ENCODE data around the gene GALNT13. TPM values are rescaled to one million over a fixed set of nuclear protein-coding genes. Genes with fewer than 3 reads are reported as not detected.

GALNT13 gene
- total and polyA plus RNA-seq, 3 experiments from 2014 or later, result not detected

- H3K9me3 Mint-ChIP-seq, result peaks cover 0 to 16% (median 6%) of the 10 kb centered on the region in 5 donors
- no peaks in the 10 kb centered on the region for H3K9me3 ChIP-seq (ENCODE audit: low read length)
- H3K36me3 Mint-ChIP-seq, result no peaks in the 10 kb centered on the region
- H3K27ac Mint-ChIP-seq, result no peak overlapping the region
- no peaks in the 10 kb centered on the region for H3K4me1 Mint-ChIP-seq
- no peak overlapping the region for H3K4me3 Mint-ChIP-seq
- no peaks in the 10 kb centered on the region for H3K36me3 ChIP-seq (ENCODE audit: insufficient read depth, low read length)
- ChIA-PET POLR2A (no interaction called here), CTCF (no interaction called here)
- no peaks in the 10 kb centered on the region for H3K27me3 ChIP-seq (ENCODE audit: insufficient read depth, low read length, poor library complexity, severe bottlenecking)
- no peak overlapping the region for H3K4me3 ChIP-seq (ENCODE audit: low read length)
- no peak for DNase-seq
- no peaks in the 10 kb centered on the region for H3K4me1 ChIP-seq (ENCODE audit: insufficient read depth, low read length)
- H3K27me3 Mint-ChIP-seq, result no peaks in the 10 kb centered on the region
- H3K27ac ChIP-seq (ENCODE audit: low read depth, low read length), result no peak overlapping the region
Measured at GRCh38 chr2:154223726-154224125, 352.0 kb downstream of the GALNT13 start.

- DNase-seq, result no peak
- Mint-ChIP-seq H3K27ac (no peak overlapping the region), H3K4me1 (no peaks in the 10 kb centered on the region), H3K9me3 (peaks cover 0 to 24% (median 8%) of the 10 kb centered on the region in 5 donors), H3K27me3 (no peaks in the 10 kb centered on the region), H3K36me3 (no peaks in the 10 kb centered on the region), H3K4me3 (no peak overlapping the region)
- no peaks in the 10 kb centered on the region for H3K27me3 ChIP-seq (ENCODE audit: insufficient read depth, low read length, poor library complexity, severe bottlenecking)
- H3K36me3 ChIP-seq (ENCODE audit: insufficient read depth, low read length), result no peaks in the 10 kb centered on the region
- H3K27ac ChIP-seq (ENCODE audit: low read depth, low read length), result no peak overlapping the region
- ChIA-PET POLR2A (no interaction called here), CTCF (no interaction called here)
- H3K4me1 ChIP-seq (ENCODE audit: insufficient read depth, low read length), result no peaks in the 10 kb centered on the region
- H3K9me3 ChIP-seq (ENCODE audit: low read length), result no peaks in the 10 kb centered on the region
- no peak overlapping the region for H3K4me3 ChIP-seq (ENCODE audit: low read length)
Measured at GRCh38 chr2:154226931-154227330, 355.2 kb downstream of the GALNT13 start.

DNA sequence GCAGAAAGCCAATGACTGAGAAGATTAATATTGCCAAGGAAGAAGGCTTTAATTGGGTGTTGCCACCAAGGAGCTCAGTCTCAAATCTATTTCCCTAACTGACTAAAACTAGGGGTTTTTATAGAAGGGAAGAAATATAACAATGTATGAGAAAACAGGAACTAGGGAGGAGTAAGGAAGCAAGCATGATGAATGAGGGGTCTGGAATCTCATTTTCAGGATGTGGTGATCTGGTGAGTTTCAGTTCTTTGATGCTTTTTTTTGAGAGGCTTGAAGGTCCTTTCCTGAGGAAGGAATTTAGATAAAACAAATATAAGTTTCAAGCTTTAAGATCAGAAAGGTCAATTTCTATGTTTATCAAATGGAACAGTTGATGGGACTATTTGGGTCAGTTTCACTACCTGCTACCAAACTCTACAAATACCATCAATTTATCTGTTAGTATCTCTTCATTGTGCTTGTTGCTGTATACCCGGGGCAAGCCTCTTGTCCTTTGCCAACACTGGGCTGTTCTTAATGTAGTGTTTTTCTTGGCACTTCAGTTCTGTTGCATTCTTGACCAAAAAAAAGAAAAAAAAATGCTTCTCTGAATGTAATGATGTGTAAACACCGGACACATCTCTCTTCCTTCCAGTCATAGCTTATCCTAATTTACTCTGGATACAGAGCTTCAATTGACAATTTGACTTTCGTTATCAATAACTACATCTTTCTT, 357.0 kb downstream of the GALNT13 start:
- DNase-seq, result no peak
- no peaks in the 10 kb centered on the region for H3K36me3 Mint-ChIP-seq
- Histone ChIP-seq H3K4me1 (ENCODE audit: insufficient read depth, low read length) (no peaks in the 10 kb centered on the region), H3K4me3 (ENCODE audit: low read length) (no peak overlapping the region), H3K36me3 (ENCODE audit: insufficient read depth, low read length) (no peaks in the 10 kb centered on the region), H3K27me3 (ENCODE audit: insufficient read depth, low read length, poor library complexity, severe bottlenecking) (no peaks in the 10 kb centered on the region), H3K9me3 (ENCODE audit: low read length) (no peaks in the 10 kb centered on the region), H3K27ac (ENCODE audit: low read depth, low read length) (no peak overlapping the region)
- H3K4me1 Mint-ChIP-seq, result no peaks in the 10 kb centered on the region
- H3K27ac Mint-ChIP-seq, result no peak overlapping the region
- peaks cover 1 to 31% (median 11%) of the 10 kb centered on the region in 5 donors for H3K9me3 Mint-ChIP-seq
- CTCF ChIA-PET, result no interaction called here
- POLR2A ChIA-PET, result no interaction called here
- H3K27me3 Mint-ChIP-seq, result no peaks in the 10 kb centered on the region
- no peak overlapping the region for H3K4me3 Mint-ChIP-seq

DNA sequence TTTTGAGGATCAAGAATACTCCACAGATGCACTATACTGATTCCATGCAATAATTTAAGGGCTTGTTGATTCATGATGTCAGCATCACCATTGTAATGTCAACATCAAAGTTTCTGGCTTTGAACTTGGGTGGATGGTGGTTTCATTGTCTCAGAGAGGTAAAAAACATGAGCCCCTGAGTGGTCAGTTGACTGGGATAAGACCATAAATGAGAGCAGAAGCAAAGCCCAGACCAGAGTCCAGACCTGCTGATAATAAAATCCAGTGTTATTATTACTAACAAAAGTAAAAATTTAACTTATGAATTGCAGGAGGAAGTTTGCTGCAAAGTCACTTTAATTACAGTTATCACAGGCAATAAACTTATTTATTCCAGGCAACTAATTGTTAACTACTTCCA, 358.2 kb downstream of the GALNT13 start:
- ChIA-PET CTCF (no interaction called here), POLR2A (no interaction called here)
- H3K9me3 ChIP-seq (ENCODE audit: low read length), result no peaks in the 10 kb centered on the region
- no peaks in the 10 kb centered on the region for H3K36me3 Mint-ChIP-seq
- no peak overlapping the region for H3K27ac Mint-ChIP-seq
- no peaks in the 10 kb centered on the region for H3K36me3 ChIP-seq (ENCODE audit: insufficient read depth, low read length)
- no peaks in the 10 kb centered on the region for H3K4me1 ChIP-seq (ENCODE audit: insufficient read depth, low read length)
- no peaks in the 10 kb centered on the region for H3K27me3 ChIP-seq (ENCODE audit: insufficient read depth, low read length, poor library complexity, severe bottlenecking)
- peaks cover 1 to 31% (median 11%) of the 10 kb centered on the region in 5 donors for H3K9me3 Mint-ChIP-seq
- H3K4me3 ChIP-seq (ENCODE audit: low read length), result no peak overlapping the region
- H3K4me3 Mint-ChIP-seq, result no peak overlapping the region
- no peaks in the 10 kb centered on the region for H3K4me1 Mint-ChIP-seq
- DNase-seq, result no peak
- no peaks in the 10 kb centered on the region for H3K27me3 Mint-ChIP-seq
- no peak overlapping the region for H3K27ac ChIP-seq (ENCODE audit: low read depth, low read length)

- POLR2A ChIA-PET, result no interaction called here
- DNase-seq, result no peak
- no peak overlapping the region for H3K4me3 ChIP-seq (ENCODE audit: low read length)
- H3K4me3 Mint-ChIP-seq, result no peak overlapping the region
- H3K9me3 ChIP-seq (ENCODE audit: low read length), result no peaks in the 10 kb centered on the region
- H3K27me3 Mint-ChIP-seq, result no peaks in the 10 kb centered on the region
- no peaks in the 10 kb centered on the region for H3K27me3 ChIP-seq (ENCODE audit: insufficient read depth, low read length, poor library complexity, severe bottlenecking)
- H3K27ac ChIP-seq (ENCODE audit: low read depth, low read length), result no peak overlapping the region
- no peaks in the 10 kb centered on the region for H3K4me1 Mint-ChIP-seq
- H3K9me3 Mint-ChIP-seq, result peaks cover 0 to 34% (median 10%) of the 10 kb centered on the region in 5 donors
- CTCF ChIA-PET, result no interaction called here
- H3K4me1 ChIP-seq (ENCODE audit: insufficient read depth, low read length), result no peaks in the 10 kb centered on the region
- no peaks in the 10 kb centered on the region for H3K36me3 ChIP-seq (ENCODE audit: insufficient read depth, low read length)
- H3K36me3 Mint-ChIP-seq, result no peaks in the 10 kb centered on the region
- H3K27ac Mint-ChIP-seq, result no peak overlapping the region
Measured at GRCh38 chr2:154231021-154231420, 359.3 kb downstream of the GALNT13 start.

DNA sequence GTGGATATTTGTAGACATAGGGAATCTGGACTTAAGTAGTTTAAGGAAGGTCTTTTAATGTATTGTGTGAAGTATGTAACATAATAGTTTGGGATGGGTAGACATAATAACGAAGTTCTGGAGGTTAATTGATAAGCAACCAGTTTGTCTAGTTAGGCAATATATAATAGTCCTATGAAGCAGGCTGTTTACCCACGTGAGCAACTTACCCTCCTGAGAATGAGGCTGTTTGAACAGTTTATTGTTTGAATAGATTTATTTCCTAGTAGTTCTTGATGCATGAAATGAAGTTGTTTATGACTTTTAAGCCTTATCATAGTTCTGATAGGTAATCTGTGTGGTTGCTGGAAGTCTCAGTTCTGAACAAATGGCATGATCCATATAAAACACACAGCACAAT, 361.5 kb downstream of the GALNT13 start:
- no peaks in the 10 kb centered on the region for H3K27me3 Mint-ChIP-seq
- H3K4me1 ChIP-seq (ENCODE audit: insufficient read depth, low read length), result no peaks in the 10 kb centered on the region
- H3K4me3 ChIP-seq (ENCODE audit: low read length), result no peak overlapping the region
- H3K9me3 ChIP-seq (ENCODE audit: low read length), result no peaks in the 10 kb centered on the region
- H3K36me3 ChIP-seq (ENCODE audit: insufficient read depth, low read length), result no peaks in the 10 kb centered on the region
- H3K27me3 ChIP-seq (ENCODE audit: insufficient read depth, low read length, poor library complexity, severe bottlenecking), result no peaks in the 10 kb centered on the region
- no peaks in the 10 kb centered on the region for H3K36me3 Mint-ChIP-seq
- no peaks in the 10 kb centered on the region for H3K4me1 Mint-ChIP-seq
- peaks cover 0 to 42% (median 7%) of the 10 kb centered on the region in 5 donors for H3K9me3 Mint-ChIP-seq
- POLR2A ChIA-PET, result no interaction called here
- no peak for DNase-seq
- CTCF ChIA-PET, result no interaction called here
- H3K4me3 Mint-ChIP-seq, result no peak overlapping the region
- H3K27ac Mint-ChIP-seq, result no peak overlapping the region
- H3K27ac ChIP-seq (ENCODE audit: low read depth, low read length), result no peak overlapping the region

- Histone ChIP-seq H3K27ac (ENCODE audit: low read depth, low read length) (no peak overlapping the region), H3K27me3 (ENCODE audit: insufficient read depth, low read length, poor library complexity, severe bottlenecking) (no peaks in the 10 kb centered on the region), H3K4me1 (ENCODE audit: insufficient read depth, low read length) (no peaks in the 10 kb centered on the region), H3K4me3 (ENCODE audit: low read length) (no peak overlapping the region), H3K36me3 (ENCODE audit: insufficient read depth, low read length) (no peaks in the 10 kb centered on the region), H3K9me3 (ENCODE audit: low read length) (no peaks in the 10 kb centered on the region)
- Mint-ChIP-seq H3K9me3 (peaks cover 0 to 23% (median 2%) of the 10 kb centered on the region in 5 donors), H3K27me3 (no peaks in the 10 kb centered on the region), H3K4me3 (no peak overlapping the region), H3K27ac (no peak overlapping the region), H3K4me1 (no peaks in the 10 kb centered on the region), H3K36me3 (no peaks in the 10 kb centered on the region)
- no peak for DNase-seq
- ChIA-PET CTCF (no interaction called here), POLR2A (no interaction called here)
Measured at GRCh38 chr2:154238252-154238651, 366.5 kb downstream of the GALNT13 start.

DNA sequence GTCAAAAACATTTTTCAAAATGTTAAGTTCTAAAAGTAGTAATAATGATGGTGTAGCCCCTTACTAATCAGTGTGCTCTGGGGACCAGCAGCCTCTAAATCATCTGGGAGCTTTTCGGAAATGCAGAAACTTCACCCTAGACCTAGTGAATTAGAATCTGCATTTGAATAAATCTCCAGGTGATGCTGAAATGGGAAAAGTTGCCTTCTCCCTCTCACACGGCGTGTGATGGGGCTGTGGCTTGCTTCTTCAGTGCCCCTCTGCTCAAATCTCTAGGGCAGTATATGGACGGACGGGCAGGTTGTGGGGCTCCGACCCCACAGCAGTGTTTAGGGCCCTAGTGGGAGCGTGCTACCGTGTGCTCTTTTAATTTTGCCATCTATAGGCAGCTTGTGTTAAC, 368.6 kb downstream of the GALNT13 start:
- Histone ChIP-seq H3K27ac (ENCODE audit: low read depth, low read length) (no peak overlapping the region), H3K36me3 (ENCODE audit: insufficient read depth, low read length) (no peaks in the 10 kb centered on the region), H3K4me3 (ENCODE audit: low read length) (no peak overlapping the region), H3K4me1 (ENCODE audit: insufficient read depth, low read length) (no peaks in the 10 kb centered on the region), H3K27me3 (ENCODE audit: insufficient read depth, low read length, poor library complexity, severe bottlenecking) (no peaks in the 10 kb centered on the region), H3K9me3 (ENCODE audit: low read length) (no peaks in the 10 kb centered on the region)
- no peaks in the 10 kb centered on the region for H3K36me3 Mint-ChIP-seq
- H3K27me3 Mint-ChIP-seq, result no peaks in the 10 kb centered on the region
- POLR2A ChIA-PET, result no interaction called here
- H3K4me1 Mint-ChIP-seq, result no peaks in the 10 kb centered on the region
- no peak overlapping the region for H3K27ac Mint-ChIP-seq
- peaks cover 0 to 24% (median 3%) of the 10 kb centered on the region in 5 donors for H3K9me3 Mint-ChIP-seq
- CTCF ChIA-PET, result no interaction called here
- no peak overlapping the region for H3K4me3 Mint-ChIP-seq
- DNase-seq, result no peak
